Immature natural killer cell (primary cell): ENCODE measurements around the gene SLC3A2. TPM values are rescaled to one million over a fixed set of nuclear protein-coding genes. Genes with fewer than 3 reads are reported as not detected.

Source experiments
- DNase-seq, 3 donors: peaks; one replicate each; pipeline ENCODE4 v3.0.0; 2022; ENCODE audit warnings: mixed read lengths in 1 of 3
- H3K27ac Mint-ChIP-seq, 6 donors: one replicate each; pipeline ENCODE4 v1.8.0; 2020; ENCODE audit warnings: mixed read lengths in 6 of 6, mild to moderate bottlenecking in 5 of 6, inconsistent platforms in 4 of 6, moderate library complexity in 3 of 6
- H3K27me3 Mint-ChIP-seq, 3 donors: one replicate each; pipeline ENCODE4 v1.8.0; 2020 to 2021; ENCODE audit warnings: low read depth in 3 of 3, mild to moderate bottlenecking in 3 of 3, mixed read lengths in 3 of 3, moderate library complexity in 3 of 3, inconsistent platforms in 1 of 3
- H3K36me3 Mint-ChIP-seq, 3 donors: one replicate each; pipeline ENCODE4 v1.8.0; 2020; ENCODE audit warnings: mixed read lengths in 3 of 3, inconsistent platforms in 2 of 3, mild to moderate bottlenecking in 2 of 3
- H3K4me1 Mint-ChIP-seq, 2 donors: one replicate each; pipeline ENCODE4 v1.8.0; 2020; ENCODE audit warnings: inconsistent platforms in 2 of 2, mild to moderate bottlenecking in 2 of 2, mixed read lengths in 2 of 2, moderate library complexity in 1 of 2
- H3K4me3 Mint-ChIP-seq, 5 donors: one replicate each; pipeline ENCODE4 v1.8.0; 2020; ENCODE audit warnings: mild to moderate bottlenecking in 5 of 5, mixed read lengths in 5 of 5, inconsistent platforms in 3 of 5, moderate library complexity in 3 of 5
- H3K9me3 Mint-ChIP-seq, 6 donors: one replicate each; pipeline ENCODE4 v1.8.0; 2020; ENCODE audit warnings: mild to moderate bottlenecking in 6 of 6, mixed read lengths in 6 of 6, inconsistent platforms in 4 of 6, moderate library complexity in 3 of 6
- polyA plus RNA-seq, 3 donors: library from polyadenylated mRNA; unstranded; fragments of 300-500 nt; fragmentation: Illumina TruSeq; gene quantifications; one replicate each; pipeline ENCODE4 v1.2.3, GENCODE V29; 2021

Gene SLC3A2
- polyA plus RNA-seq, 3 donors from 2014 or later, result 134 to 162 (median 156) TPM

DNA sequence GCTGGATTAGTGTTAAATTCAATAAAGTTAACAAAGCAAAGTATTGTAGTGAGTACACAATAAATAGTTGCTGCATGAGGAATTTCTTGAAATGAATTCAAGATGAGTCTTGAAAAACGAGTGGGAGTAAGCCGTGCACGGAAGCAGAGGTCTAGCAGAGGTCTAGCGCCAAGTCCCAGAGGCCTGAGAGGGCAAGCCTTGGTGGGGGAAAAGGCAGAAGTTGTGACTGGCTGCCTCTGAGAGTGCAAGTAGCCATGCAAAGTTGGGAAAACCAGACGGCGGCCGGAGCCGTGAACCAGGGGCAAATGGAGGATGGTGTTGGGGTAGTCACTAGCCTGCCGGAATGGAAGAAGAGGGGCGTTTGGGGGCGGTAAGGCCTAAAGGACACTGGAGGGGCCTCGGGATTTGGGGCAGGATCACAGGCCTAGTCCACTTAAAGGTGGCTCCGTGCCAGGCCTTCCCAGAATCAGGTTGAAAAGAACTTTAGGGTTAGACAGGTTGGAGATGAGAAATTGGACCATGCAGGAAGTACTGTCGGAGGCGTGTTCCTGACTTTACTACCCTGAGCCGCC lies 379 bp upstream of the SLC3A2 start:
- Mint-ChIP-seq H3K27me3 (peaks cover 7 to 9% (median 8%) of the 10 kb centered on the region in 3 donors), H3K36me3 (peaks cover 18 to 27% (median 19%) of the 10 kb centered on the region in 3 donors), H3K27ac (peak overlapping the region; percentile 95 to 100 (median 99)), H3K4me3 (peak overlapping the region; percentile 100), H3K9me3 (no peaks in the 10 kb centered on the region), H3K4me1 (peaks cover 45 to 55% of the 10 kb centered on the region in 2 donors)
- no peak for DNase-seq

DNA sequence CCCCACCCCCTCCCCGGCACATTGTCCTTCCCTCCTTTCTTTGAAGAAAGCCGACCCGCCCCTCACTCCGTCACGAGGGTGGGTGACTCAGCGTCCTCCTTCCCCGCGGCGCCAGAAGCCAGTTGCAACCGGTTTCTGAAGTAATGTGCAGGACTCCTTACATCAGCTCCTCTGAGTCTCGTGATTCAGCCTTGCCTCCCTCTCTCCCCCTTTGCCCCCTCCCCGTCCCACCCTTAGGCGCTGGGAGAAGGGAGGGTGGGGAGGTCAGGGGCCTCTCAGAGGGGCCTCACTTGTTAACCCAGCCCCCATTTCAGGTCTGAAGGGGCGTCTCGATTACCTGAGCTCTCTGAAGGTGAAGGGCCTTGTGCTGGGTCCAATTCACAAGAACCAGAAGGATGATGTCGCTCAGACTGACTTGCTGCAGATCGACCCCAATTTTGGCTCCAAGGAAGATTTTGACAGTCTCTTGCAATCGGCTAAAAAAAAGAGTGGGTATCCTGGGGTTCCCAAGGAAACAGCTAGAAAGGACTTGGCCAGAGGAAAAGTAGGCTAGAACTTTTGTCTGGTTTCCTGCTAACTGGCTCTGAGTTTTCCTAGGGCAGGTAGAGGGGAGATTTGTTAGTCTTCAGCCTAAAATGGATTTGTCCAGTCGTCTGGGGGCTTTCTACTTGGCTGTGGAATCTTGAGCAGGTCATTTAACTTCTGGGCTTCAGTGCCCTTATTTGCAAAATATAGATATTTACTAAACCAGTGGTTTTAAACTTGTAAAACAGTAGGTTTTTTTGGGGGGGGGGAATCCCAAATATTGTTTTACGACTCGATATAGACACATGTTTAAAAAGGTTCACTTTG lies 1.1 kb downstream of the SLC3A2 start:
- peak overlapping the region; percentile 100 for H3K4me3 Mint-ChIP-seq
- H3K27ac Mint-ChIP-seq, result peak overlapping the region; percentile 95 to 100 (median 99)
- peaks cover 47 to 60% of the 10 kb centered on the region in 2 donors for H3K4me1 Mint-ChIP-seq
- peaks cover 22 to 32% (median 23%) of the 10 kb centered on the region in 3 donors for H3K36me3 Mint-ChIP-seq
- DNase-seq, result peak; percentile 84 to 87 (median 84)
- peaks cover 7 to 9% (median 8%) of the 10 kb centered on the region in 3 donors for H3K27me3 Mint-ChIP-seq
- no peaks in the 10 kb centered on the region for H3K9me3 Mint-ChIP-seq

GRCh38 chr11:62882431-62882749 lies 1.7 kb downstream of the SLC3A2 start:
- H3K4me3 Mint-ChIP-seq, result peak overlapping the region; percentile 100
- DNase-seq, result no peak
- H3K27ac Mint-ChIP-seq, result peak overlapping the region; percentile 95 to 100 (median 99)
- peaks cover 22 to 38% (median 27%) of the 10 kb centered on the region in 3 donors for H3K36me3 Mint-ChIP-seq
- H3K27me3 Mint-ChIP-seq, result peaks cover 7 to 9% (median 8%) of the 10 kb centered on the region in 3 donors
- peaks cover 47 to 60% of the 10 kb centered on the region in 2 donors for H3K4me1 Mint-ChIP-seq
- H3K9me3 Mint-ChIP-seq, result no peaks in the 10 kb centered on the region

DNA sequence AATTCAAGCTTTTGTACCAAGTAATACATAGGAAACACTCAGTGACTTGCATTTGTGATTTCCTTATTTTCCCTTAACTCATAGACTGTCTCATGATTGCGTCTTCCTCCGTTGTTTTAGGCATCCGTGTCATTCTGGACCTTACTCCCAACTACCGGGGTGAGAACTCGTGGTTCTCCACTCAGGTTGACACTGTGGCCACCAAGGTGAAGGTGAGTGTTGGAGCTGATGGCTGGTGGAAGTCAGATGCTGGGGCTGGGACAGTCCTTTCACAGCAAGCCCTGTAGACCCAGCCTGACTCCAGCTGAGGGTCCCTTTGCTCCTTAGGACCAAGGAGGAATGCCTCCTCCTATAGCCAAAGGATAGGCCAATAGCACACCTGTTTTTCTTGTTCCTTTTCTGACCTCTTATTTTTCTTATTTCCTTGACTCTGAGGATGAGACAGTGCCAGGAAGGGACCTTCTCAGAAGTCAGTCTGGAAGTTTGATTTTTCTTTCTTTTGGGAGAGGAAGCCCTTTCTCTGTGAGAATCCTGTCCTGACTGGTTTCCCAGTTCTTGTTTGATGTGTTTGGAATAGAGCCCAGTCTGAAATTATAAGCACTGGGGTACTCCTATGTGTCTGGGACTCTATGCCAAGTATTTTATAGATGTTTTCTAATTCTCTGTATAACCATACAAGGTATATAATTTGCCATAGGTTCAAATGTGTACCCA lies 2.2 kb downstream of the SLC3A2 start:
- peaks cover 47 to 60% of the 10 kb centered on the region in 2 donors for H3K4me1 Mint-ChIP-seq
- peak overlapping the region; percentile 100 for H3K4me3 Mint-ChIP-seq
- no peak for DNase-seq
- no peaks in the 10 kb centered on the region for H3K9me3 Mint-ChIP-seq
- peaks cover 7 to 9% (median 8%) of the 10 kb centered on the region in 3 donors for H3K27me3 Mint-ChIP-seq
- H3K27ac Mint-ChIP-seq, result peak overlapping the region; percentile 95 to 100 (median 99)
- H3K36me3 Mint-ChIP-seq, result peaks cover 22 to 41% (median 27%) of the 10 kb centered on the region in 3 donors

GRCh38 chr11:62883673-62884072 lies 3.0 kb downstream of the SLC3A2 start:
- H3K27ac Mint-ChIP-seq, result peak overlapping the region; percentile 42 to 100 (median 99)
- peak overlapping the region in 4 of 5 donors; percentile 22 to 100 (median 70) for H3K4me3 Mint-ChIP-seq
- H3K27me3 Mint-ChIP-seq, result peaks cover 7 to 9% (median 8%) of the 10 kb centered on the region in 3 donors
- H3K4me1 Mint-ChIP-seq, result peaks cover 47 to 60% of the 10 kb centered on the region in 2 donors
- H3K36me3 Mint-ChIP-seq, result peaks cover 25 to 43% (median 29%) of the 10 kb centered on the region in 3 donors
- H3K9me3 Mint-ChIP-seq, result no peaks in the 10 kb centered on the region
- no peak for DNase-seq

DNA sequence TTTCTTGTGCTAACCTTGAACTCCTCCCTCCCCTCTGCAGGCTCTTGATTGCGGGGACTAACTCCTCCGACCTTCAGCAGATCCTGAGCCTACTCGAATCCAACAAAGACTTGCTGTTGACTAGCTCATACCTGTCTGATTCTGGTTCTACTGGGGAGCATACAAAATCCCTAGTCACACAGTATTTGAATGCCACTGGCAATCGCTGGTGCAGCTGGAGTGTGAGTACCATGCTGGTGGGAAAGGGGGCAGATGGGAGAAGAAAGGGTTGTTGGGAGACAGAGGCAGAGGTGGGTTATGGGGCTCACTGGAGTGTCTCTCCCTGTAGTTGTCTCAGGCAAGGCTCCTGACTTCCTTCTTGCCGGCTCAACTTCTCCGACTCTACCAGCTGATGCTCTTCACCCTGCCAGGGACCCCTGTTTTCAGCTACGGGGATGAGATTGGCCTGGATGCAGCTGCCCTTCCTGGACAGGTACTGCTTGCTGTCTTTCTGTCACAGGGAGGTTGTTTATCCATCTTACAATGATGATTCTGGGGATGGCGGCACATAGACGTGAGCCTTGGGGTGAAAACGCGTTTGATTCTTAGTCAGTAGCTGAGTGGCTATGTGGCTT lies 4.5 kb downstream of the SLC3A2 start:
- H3K36me3 Mint-ChIP-seq, result peaks cover 30 to 52% (median 36%) of the 10 kb centered on the region in 3 donors
- H3K9me3 Mint-ChIP-seq, result no peaks in the 10 kb centered on the region
- H3K27ac Mint-ChIP-seq, result peak overlapping the region in 1 of 6 donors; percentile 4
- DNase-seq, result no peak
- peaks cover 7 to 8% (median 8%) of the 10 kb centered on the region in 3 donors for H3K27me3 Mint-ChIP-seq
- H3K4me3 Mint-ChIP-seq, result no peak overlapping the region
- H3K4me1 Mint-ChIP-seq, result peaks cover 40 to 51% of the 10 kb centered on the region in 2 donors

- Mint-ChIP-seq H3K4me1 (peaks cover 12 to 21% of the 10 kb centered on the region in 2 donors), H3K27me3 (peaks cover 0 to 3% (median 3%) of the 10 kb centered on the region in 3 donors), H3K36me3 (peaks cover 23 to 39% (median 30%) of the 10 kb centered on the region in 3 donors), H3K27ac (no peak overlapping the region), H3K9me3 (no peaks in the 10 kb centered on the region), H3K4me3 (no peak overlapping the region)
- no peak for DNase-seq
These were observed 7.7 kb downstream of the SLC3A2 start for GRCh38 chr11:62888406-62888805.

DNA sequence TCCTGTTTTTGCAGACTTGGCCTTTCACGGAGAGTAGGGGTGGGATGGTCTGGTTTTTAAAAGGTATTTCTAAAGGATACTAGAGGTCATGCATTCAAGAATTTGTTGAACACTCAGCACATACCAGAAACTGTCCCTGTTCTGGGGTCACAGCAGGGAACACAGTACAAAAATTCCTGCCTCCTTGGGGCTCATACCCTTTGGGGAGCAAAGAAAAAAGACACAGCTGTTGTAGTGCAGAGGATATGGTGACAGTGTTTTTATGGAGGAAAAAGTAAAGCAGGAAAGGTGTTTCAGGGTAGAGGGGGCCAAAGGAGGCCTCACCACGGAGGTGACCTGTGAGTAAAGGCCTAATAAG lies 8.4 kb downstream of the SLC3A2 start:
- Mint-ChIP-seq H3K36me3 (peaks cover 20 to 33% (median 24%) of the 10 kb centered on the region in 3 donors), H3K4me3 (no peak overlapping the region), H3K27ac (peak overlapping the region in 5 of 6 donors; percentile 14 to 84 (median 57)), H3K4me1 (peaks cover 5 to 14% of the 10 kb centered on the region in 2 donors), H3K9me3 (no peaks in the 10 kb centered on the region), H3K27me3 (peaks cover 0 to 4% (median 3%) of the 10 kb centered on the region in 3 donors)
- no peak for DNase-seq

- H3K4me3 Mint-ChIP-seq, result no peak overlapping the region
- H3K4me1 Mint-ChIP-seq, result peaks cover 2 to 10% of the 10 kb centered on the region in 2 donors
- H3K36me3 Mint-ChIP-seq, result peaks cover 17 to 29% (median 20%) of the 10 kb centered on the region in 3 donors
- DNase-seq, result no peak
- H3K27ac Mint-ChIP-seq, result peak overlapping the region in 5 of 6 donors; percentile 14 to 84 (median 57)
- peaks cover 0 to 4% (median 4%) of the 10 kb centered on the region in 3 donors for H3K27me3 Mint-ChIP-seq
- peaks cover 0 to 2% (median 0%) of the 10 kb centered on the region in 6 donors for H3K9me3 Mint-ChIP-seq
These were observed 9.1 kb downstream of the SLC3A2 start for GRCh38 chr11:62889484-62890437.

- peaks cover 8 to 15% (median 9%) of the 10 kb centered on the region in 3 donors for H3K36me3 Mint-ChIP-seq
- H3K4me3 Mint-ChIP-seq, result no peak overlapping the region
- no peaks in the 10 kb centered on the region for H3K4me1 Mint-ChIP-seq
- peak overlapping the region in 1 of 6 donors; percentile 11 for H3K27ac Mint-ChIP-seq
- peaks cover 0 to 5% (median 2%) of the 10 kb centered on the region in 3 donors for H3K27me3 Mint-ChIP-seq
- H3K9me3 Mint-ChIP-seq, result peaks cover 0 to 2% (median 0%) of the 10 kb centered on the region in 6 donors
- DNase-seq, result no peak
These were observed 11.6 kb downstream of the SLC3A2 start for GRCh38 chr11:62892077-62892922.

- Mint-ChIP-seq H3K9me3 (peaks cover 0 to 2% (median 0%) of the 10 kb centered on the region in 6 donors), H3K27ac (no peak overlapping the region), H3K27me3 (peaks cover 0 to 13% (median 9%) of the 10 kb centered on the region in 3 donors), H3K4me1 (no peaks in the 10 kb centered on the region), H3K4me3 (no peak overlapping the region), H3K36me3 (no peaks in the 10 kb centered on the region)
- no peak for DNase-seq
These were observed 14.8 kb downstream of the SLC3A2 start for GRCh38 chr11:62895501-62895900.

DNA sequence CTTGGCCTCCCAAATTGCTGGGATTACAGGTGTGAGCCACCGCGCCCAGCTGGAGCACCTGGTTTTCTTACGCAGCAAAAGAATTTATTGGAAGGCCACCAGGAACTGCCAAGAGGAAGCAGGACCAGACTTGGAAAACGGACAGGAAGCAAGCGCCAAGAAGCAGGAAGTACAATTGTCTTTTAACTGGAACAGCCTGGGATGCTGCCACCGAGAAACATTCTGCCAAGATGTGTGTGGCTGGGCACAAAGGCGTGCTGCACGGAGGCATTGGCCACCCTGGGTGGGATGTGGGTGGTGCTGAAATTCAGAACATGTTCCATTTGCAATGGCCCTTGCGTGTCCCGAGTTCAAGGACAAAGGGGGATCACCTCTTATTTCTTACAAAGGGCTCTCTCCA lies 15.4 kb downstream of the SLC3A2 start:
- Mint-ChIP-seq H3K4me3 (no peak overlapping the region), H3K27me3 (peaks cover 0 to 15% (median 9%) of the 10 kb centered on the region in 3 donors), H3K36me3 (no peaks in the 10 kb centered on the region), H3K4me1 (no peaks in the 10 kb centered on the region), H3K9me3 (peaks cover 0 to 2% (median 0%) of the 10 kb centered on the region in 6 donors), H3K27ac (no peak overlapping the region)
- no peak for DNase-seq
